K562 (cell line): Measurements from ENCODE around the gene AURKB. TPM values are rescaled to one million over a fixed set of nuclear protein-coding genes. Genes with fewer than 3 reads are reported as not detected.

Experiments used
- ARID1B ChIP-seq: fragments of 450-650 bp; IDR thresholded peaks from 2 replicates; pipeline ENCODE4 v1.6.1; 2016; ENCODE audit warnings: antibody characterized with exemption, mild to moderate bottlenecking, inconsistent platforms
- ATF1 ChIP-seq, 2 experiments: fragments of 450-650 bp in 1 of 2; IDR thresholded peaks; 2 replicates each; pipeline ENCODE4 v1.6.1; 2016; ENCODE audit warnings: missing compliant biosample characterization in 1 of 2, missing genetic modification characterization in 1 of 2
- CBX1 ChIP-seq: sonication (generic); IDR thresholded peaks from 2 replicates; pipeline ENCODE4 v1.6.1; 2016; ENCODE audit warnings: antibody characterized with exemption, low read depth, mild to moderate bottlenecking
- CXXC5 ChIP-seq: fragments of 250-450 bp; sonication (Bioruptor Pico); IDR thresholded peaks from 2 replicates; pipeline ENCODE4 v1.8.0; 2022; ENCODE audit warnings: inconsistent platforms, mild to moderate bottlenecking, moderate library complexity
- DPF2 ChIP-seq: fragments of 450-650 bp; IDR thresholded peaks from 2 replicates; pipeline ENCODE4 v1.6.1; 2016
- FOXK2 ChIP-seq, 2 experiments: fragments of 450-650 bp; IDR thresholded peaks in 1 of 2; conservative IDR thresholded peaks in 1 of 2; 2 replicates each; pipeline ENCODE4 v1.6.1; 2016; ENCODE audit warnings: low read depth in 2 of 2, mild to moderate bottlenecking in 1 of 2
- KLF10 ChIP-seq: fragments of 250-450 bp; sonication (Bioruptor Pico); IDR thresholded peaks from 2 replicates; pipeline ENCODE4 v1.6.1; 2021; ENCODE audit warnings: matching md5 sums
- MXI1 ChIP-seq: IDR thresholded peaks from 2 replicates; pipeline ENCODE4 v1.6.1; 2011; ENCODE audit warnings: low read depth, mild to moderate bottlenecking, improper control_type of control experiment, low read length
- SAFB2 ChIP-seq: fragments of 200-400 bp; formaldehyde crosslinking; IDR thresholded peaks from 2 replicates; pipeline ENCODE4 v1.6.1; 2018; ENCODE audit warnings: borderline replicate concordance, low read length, low read depth, moderate library complexity; ENCODE audit not compliant: severe bottlenecking
- ZBTB1 ChIP-seq: sonication (generic); formaldehyde crosslinking; IDR thresholded peaks from 2 replicates; pipeline ENCODE4 v1.8.1; 2023; ENCODE audit warnings: missing genetic modification reagents, low read depth, mild to moderate bottlenecking, borderline replicate concordance
- ZC3H8 ChIP-seq: fragments of 450-650 bp; IDR thresholded peaks from 2 replicates; pipeline ENCODE4 v1.6.1; 2017
- ZKSCAN3 ChIP-seq: fragments of 250-450 bp; sonication (Bioruptor Pico); IDR thresholded peaks from 2 replicates; pipeline ENCODE4 v1.4.0; 2020
- polyA plus RNA-seq, 8 experiments: library from polyadenylated mRNA; depleted of rRNA in 4 of 8; stranded (reverse) in 5 of 8; unstranded in 3 of 8; fragments of >200 nt; fragmentation: Nextera tagmentation in 2 of 8; fragmentation: Illumina TruSeq in 1 of 8; extraction: Ambion mirVana in 2 of 8; extraction: Trizol in 1 of 8; gene quantifications; 2 replicates each; pipeline versions ENCODE4 v1.2.1 to v1.2.3, GENCODE V29; 2011 to 2014; ENCODE audit warnings: inconsistent platforms in 1 of 8, missing spikeins in 1 of 8
- total RNA-seq, 7 experiments: library from RNA; depleted of rRNA in 6 of 7; stranded (reverse); fragments of >200 nt in 6 of 7; fragmentation: Illumina TruSeq in 2 of 7; extraction: Trizol in 2 of 7; gene quantifications; 2 replicates each; pipeline versions ENCODE4 v1.2.1 to v1.2.3, GENCODE V29; 2011 to 2021; ENCODE audit warnings: low replicate concordance in 1 of 7
- TF ChIP-seq, protein P1 (sequence below): sonication (generic); formaldehyde crosslinking; IDR thresholded peaks from 2 replicates; pipeline ENCODE4 v1.9.0; 2022; ENCODE audit warnings: mild to moderate bottlenecking, missing genetic modification reagents
- TF ChIP-seq, protein P2 (sequence below): fragments of 200-800 bp; sonication (Bioruptor generic); IDR thresholded peaks from 2 replicates; pipeline ENCODE4 v1.6.1; 2016; ENCODE audit warnings: missing genetic modification characterization, missing compliant biosample characterization
- TF ChIP-seq, protein P3 (sequence below), 2 experiments: IDR thresholded peaks; 2 replicates each; pipeline ENCODE4 v1.6.1; 2011; ENCODE audit warnings: borderline replicate concordance in 1 of 2, control low read depth in 1 of 2, low read depth in 1 of 2, low read length in 1 of 2, mild to moderate bottlenecking in 1 of 2, mixed read lengths in 1 of 2, moderate library complexity in 1 of 2; ENCODE audit not compliant: insufficient read depth in 1 of 2, insufficient read length in 1 of 2, poor library complexity in 1 of 2, severe bottlenecking in 1 of 2; ENCODE audit errors: extremely low read depth in 1 of 2
- TF ChIP-seq, protein P4 (sequence below): fragments of 450-650 bp; IDR thresholded peaks from 2 replicates; pipeline ENCODE4 v1.6.1; 2018; ENCODE audit not compliant: partially characterized antibody

The AURKB gene
- total and polyA plus RNA-seq, 9 of the 15 experiments (the other 6 are each of a cell fraction or from before 2014, with no cell fraction given): 27.2 to 114 (median 74.8) TPM

DNA sequence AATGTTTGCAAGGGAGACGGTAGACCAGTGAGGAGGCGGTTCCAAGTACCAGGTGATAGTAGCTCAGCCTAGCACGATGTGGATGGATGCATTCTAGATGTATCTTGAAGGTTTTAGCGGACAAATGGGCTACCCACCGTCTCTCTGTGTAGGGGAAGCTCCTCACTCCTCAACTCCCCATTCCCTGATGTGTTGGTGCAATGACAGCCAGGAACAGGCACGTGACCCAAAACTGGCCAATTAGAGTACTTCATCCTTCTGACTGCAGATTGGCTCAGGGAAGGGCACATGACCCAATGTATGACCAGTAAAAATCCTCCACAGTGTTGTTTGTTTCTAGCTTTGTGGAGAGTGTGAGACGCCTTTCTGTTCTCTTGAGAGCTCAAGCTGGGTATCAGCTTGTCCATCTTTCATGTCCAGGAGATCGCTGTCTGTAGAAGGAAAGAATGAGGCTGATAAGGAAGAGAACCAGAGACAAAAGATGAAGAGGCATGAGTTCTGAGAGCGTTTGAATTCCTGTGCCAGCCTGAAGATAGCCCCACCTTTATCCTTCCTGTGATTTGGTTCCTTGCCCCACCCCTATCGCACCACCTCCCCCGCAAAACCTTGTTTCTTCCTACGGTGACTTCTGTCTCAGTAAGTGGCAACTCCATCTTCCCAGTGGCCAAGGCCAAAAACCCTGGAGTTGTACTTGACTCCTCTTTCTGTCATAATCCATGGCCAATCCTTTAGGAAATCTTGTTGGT, 18.1 kb downstream of the AURKB start (continued):
- peak; percentile 13; the same call in 1 of the 2 replicates for TF ChIP-seq CXXC5 (CRISPR knock-in tag)
- no peak for TF ChIP-seq CBX1
- TF ChIP-seq ATF1 (CRISPR knock-in tag; IDR thresholded peaks at IDR 0.05): no peak
- peak; percentile 48 for TF ChIP-seq ATF1 (tag; IDR thresholded peaks at IDR 0.05)
- TF ChIP-seq, protein P1, sequence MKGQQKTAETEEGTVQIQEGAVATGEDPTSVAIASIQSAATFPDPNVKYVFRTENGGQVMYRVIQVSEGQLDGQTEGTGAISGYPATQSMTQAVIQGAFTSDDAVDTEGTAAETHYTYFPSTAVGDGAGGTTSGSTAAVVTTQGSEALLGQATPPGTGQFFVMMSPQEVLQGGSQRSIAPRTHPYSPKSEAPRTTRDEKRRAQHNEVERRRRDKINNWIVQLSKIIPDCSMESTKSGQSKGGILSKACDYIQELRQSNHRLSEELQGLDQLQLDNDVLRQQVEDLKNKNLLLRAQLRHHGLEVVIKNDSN (CRISPR knock-in tag): peak; percentile 100
- peak; percentile 71 for TF ChIP-seq ARID1B
- TF ChIP-seq, protein P2, sequence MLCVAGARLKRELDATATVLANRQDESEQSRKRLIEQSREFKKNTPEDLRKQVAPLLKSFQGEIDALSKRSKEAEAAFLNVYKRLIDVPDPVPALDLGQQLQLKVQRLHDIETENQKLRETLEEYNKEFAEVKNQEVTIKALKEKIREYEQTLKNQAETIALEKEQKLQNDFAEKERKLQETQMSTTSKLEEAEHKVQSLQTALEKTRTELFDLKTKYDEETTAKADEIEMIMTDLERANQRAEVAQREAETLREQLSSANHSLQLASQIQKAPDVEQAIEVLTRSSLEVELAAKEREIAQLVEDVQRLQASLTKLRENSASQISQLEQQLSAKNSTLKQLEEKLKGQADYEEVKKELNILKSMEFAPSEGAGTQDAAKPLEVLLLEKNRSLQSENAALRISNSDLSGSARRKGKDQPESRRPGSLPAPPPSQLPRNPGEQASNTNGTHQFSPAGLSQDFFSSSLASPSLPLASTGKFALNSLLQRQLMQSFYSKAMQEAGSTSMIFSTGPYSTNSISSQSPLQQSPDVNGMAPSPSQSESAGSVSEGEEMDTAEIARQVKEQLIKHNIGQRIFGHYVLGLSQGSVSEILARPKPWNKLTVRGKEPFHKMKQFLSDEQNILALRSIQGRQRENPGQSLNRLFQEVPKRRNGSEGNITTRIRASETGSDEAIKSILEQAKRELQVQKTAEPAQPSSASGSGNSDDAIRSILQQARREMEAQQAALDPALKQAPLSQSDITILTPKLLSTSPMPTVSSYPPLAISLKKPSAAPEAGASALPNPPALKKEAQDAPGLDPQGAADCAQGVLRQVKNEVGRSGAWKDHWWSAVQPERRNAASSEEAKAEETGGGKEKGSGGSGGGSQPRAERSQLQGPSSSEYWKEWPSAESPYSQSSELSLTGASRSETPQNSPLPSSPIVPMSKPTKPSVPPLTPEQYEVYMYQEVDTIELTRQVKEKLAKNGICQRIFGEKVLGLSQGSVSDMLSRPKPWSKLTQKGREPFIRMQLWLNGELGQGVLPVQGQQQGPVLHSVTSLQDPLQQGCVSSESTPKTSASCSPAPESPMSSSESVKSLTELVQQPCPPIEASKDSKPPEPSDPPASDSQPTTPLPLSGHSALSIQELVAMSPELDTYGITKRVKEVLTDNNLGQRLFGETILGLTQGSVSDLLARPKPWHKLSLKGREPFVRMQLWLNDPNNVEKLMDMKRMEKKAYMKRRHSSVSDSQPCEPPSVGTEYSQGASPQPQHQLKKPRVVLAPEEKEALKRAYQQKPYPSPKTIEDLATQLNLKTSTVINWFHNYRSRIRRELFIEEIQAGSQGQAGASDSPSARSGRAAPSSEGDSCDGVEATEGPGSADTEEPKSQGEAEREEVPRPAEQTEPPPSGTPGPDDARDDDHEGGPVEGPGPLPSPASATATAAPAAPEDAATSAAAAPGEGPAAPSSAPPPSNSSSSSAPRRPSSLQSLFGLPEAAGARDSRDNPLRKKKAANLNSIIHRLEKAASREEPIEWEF (CRISPR knock-in tag): no peak
- no peak for TF ChIP-seq MXI1
- TF ChIP-seq ZBTB1 (CRISPR knock-in tag): no peak
- no peak for TF ChIP-seq SAFB2
- TF ChIP-seq ZKSCAN3 (CRISPR knock-in tag): no peak
- no peak for TF ChIP-seq KLF10 (CRISPR knock-in tag)
- peak in 1 of 2 experiments; percentile 90 for TF ChIP-seq FOXK2 (conservative IDR thresholded peaks at IDR 0.05 in 1 of 2, IDR thresholded peaks at IDR 0.05 in 1 of 2; ENCODE audit: low read depth in 2 of 2)
- TF ChIP-seq DPF2: peak; percentile 82
- TF ChIP-seq ZC3H8: no peak
- TF ChIP-seq, protein P3, sequence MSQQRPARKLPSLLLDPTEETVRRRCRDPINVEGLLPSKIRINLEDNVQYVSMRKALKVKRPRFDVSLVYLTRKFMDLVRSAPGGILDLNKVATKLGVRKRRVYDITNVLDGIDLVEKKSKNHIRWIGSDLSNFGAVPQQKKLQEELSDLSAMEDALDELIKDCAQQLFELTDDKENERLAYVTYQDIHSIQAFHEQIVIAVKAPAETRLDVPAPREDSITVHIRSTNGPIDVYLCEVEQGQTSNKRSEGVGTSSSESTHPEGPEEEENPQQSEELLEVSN (IDR thresholded peaks at IDR 0.05; ENCODE audit: borderline replicate concordance in 1 of 2, extremely low read depth in 1 of 2, insufficient read depth in 1 of 2, insufficient read length in 1 of 2, low read depth in 1 of 2, low read length in 1 of 2, poor library complexity in 1 of 2, severe bottlenecking in 1 of 2): peak in 1 of 2 experiments; percentile 19
- TF ChIP-seq, protein P4, sequence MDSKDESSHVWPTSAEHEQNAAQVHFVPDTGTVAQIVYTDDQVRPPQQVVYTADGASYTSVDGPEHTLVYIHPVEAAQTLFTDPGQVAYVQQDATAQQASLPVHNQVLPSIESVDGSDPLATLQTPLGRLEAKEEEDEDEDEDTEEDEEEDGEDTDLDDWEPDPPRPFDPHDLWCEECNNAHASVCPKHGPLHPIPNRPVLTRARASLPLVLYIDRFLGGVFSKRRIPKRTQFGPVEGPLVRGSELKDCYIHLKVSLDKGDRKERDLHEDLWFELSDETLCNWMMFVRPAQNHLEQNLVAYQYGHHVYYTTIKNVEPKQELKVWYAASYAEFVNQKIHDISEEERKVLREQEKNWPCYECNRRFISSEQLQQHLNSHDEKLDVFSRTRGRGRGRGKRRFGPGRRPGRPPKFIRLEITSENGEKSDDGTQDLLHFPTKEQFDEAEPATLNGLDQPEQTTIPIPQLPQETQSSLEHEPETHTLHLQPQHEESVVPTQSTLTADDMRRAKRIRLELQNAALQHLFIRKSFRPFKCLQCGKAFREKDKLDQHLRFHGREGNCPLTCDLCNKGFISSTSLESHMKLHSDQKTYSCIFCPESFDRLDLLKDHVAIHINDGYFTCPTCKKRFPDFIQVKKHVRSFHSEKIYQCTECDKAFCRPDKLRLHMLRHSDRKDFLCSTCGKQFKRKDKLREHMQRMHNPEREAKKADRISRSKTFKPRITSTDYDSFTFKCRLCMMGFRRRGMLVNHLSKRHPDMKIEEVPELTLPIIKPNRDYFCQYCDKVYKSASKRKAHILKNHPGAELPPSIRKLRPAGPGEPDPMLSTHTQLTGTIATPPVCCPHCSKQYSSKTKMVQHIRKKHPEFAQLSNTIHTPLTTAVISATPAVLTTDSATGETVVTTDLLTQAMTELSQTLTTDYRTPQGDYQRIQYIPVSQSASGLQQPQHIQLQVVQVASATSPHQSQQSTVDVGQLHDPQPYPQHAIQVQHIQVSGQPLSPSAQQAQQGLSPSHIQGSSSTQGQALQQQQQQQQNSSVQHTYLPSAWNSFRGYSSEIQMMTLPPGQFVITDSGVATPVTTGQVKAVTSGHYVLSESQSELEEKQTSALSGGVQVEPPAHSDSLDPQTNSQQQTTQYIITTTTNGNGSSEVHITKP: peak; percentile 10
